H1 (cell line): ENCODE data around the gene ANXA4. TPM values are rescaled to one million over a fixed set of nuclear protein-coding genes. Genes with fewer than 3 reads are reported as not detected.

Source experiments
- CTCF ChIA-PET: fragments of 300-600 bp; sonication (Branson Sonifier 250); formaldehyde crosslinking; loops from one replicate; lab custom pipeline; 2021; ENCODE audit not compliant: partially characterized antibody; lab: Charles Lee
- POLR2A ChIA-PET: fragments of 300-600 bp; sonication (Branson Sonifier 250); formaldehyde crosslinking; loops from one replicate; lab custom pipeline; 2021; ENCODE audit warnings: inconsistent platforms; ENCODE audit not compliant: partially characterized antibody; lab: Charles Lee
- DNase-seq, 2 experiments: peaks; one replicate each; pipeline versions ENCODE4 v3.0.0 to v3.0.0-alpha.2; 2010 to 2022; ENCODE audit warnings: low spot score in 2 of 2, low read depth in 1 of 2, mixed read lengths in 1 of 2
- FAIRE-seq: peaks from 2 replicates; lab custom pipeline; 2011; peaks lifted over from hg19 to GRCh38; lab: Jason Lieb, UNC
- H2AFZ ChIP-seq: 2 replicates; pipeline ENCODE4 v1.8.1; 2012; ENCODE audit warnings: low read length, inconsistent platforms
- H2AK5ac ChIP-seq: 2 replicates; pipeline ENCODE4 v1.6.1; 2013; ENCODE audit warnings: low read depth, low read length
- H2BK120ac ChIP-seq: replicated peaks from 2 replicates; pipeline ENCODE3; 2013; ENCODE audit warnings: low read depth, low read length, inconsistent platforms
- H2BK12ac ChIP-seq: 2 replicates; pipeline ENCODE4 v1.6.1; 2013; ENCODE audit warnings: low read depth, low read length
- H2BK15ac ChIP-seq: 2 replicates; pipeline ENCODE4 v1.6.1; 2013; ENCODE audit warnings: low read length
- H2BK20ac ChIP-seq: 2 replicates; pipeline ENCODE4 v1.6.1; 2013; ENCODE audit warnings: low read length
- H2BK5ac ChIP-seq: 2 replicates; pipeline ENCODE4 v1.6.1; 2013; ENCODE audit warnings: low read depth, low read length
- H3K14ac ChIP-seq: 2 replicates; pipeline ENCODE4 v1.6.1; 2013; ENCODE audit warnings: inconsistent platforms; ENCODE audit not compliant: insufficient read length
- H3K18ac ChIP-seq: 2 replicates; pipeline ENCODE4 v1.6.1; 2013; ENCODE audit warnings: low read length; ENCODE audit errors: extremely low read depth
- H3K23ac ChIP-seq: 2 replicates; pipeline ENCODE4 v1.6.1; 2013; ENCODE audit warnings: inconsistent platforms; ENCODE audit not compliant: insufficient read length
- H3K23me2 ChIP-seq: 2 replicates; pipeline ENCODE4 v1.6.1; 2013; ENCODE audit warnings: low read depth, low read length
- H3K27ac ChIP-seq: 2 replicates; pipeline ENCODE4 v1.6.1; 2011; ENCODE audit warnings: low read depth, low read length, inconsistent platforms
- H3K27me3 ChIP-seq, 4 experiments: replicated peaks in 1 of 4; 1 replicate in 1 of 4; 2 replicates in 3 of 4; pipeline versions ENCODE4 v1.6.1 to v1.8.1; 2011 to 2013; ENCODE audit warnings: low read length in 3 of 4, mild to moderate bottlenecking in 3 of 4, inconsistent platforms in 2 of 4, mixed read lengths in 2 of 4, moderate library complexity in 1 of 4; ENCODE audit not compliant: control insufficient read depth in 3 of 4, insufficient read depth in 3 of 4; ENCODE audit errors: extremely low read depth in 1 of 4
- H3K36me3 ChIP-seq, 4 experiments: 2 replicates each; pipeline versions ENCODE4 v1.6.1 to v1.8.1; 2011 to 2013; ENCODE audit warnings: mild to moderate bottlenecking in 4 of 4, low read length in 3 of 4, moderate library complexity in 2 of 4, control low read depth in 1 of 4, inconsistent platforms in 1 of 4; ENCODE audit not compliant: insufficient read depth in 4 of 4, control insufficient read depth in 2 of 4
- H3K4ac ChIP-seq: replicated peaks from 2 replicates; pipeline ENCODE3; 2013; ENCODE audit warnings: low read length, low read depth, mixed read lengths, inconsistent platforms; ENCODE audit not compliant: insufficient read length
- H3K4me1 ChIP-seq, 4 experiments: replicated peaks in 1 of 4; 1 replicate in 1 of 4; 2 replicates in 3 of 4; pipeline versions ENCODE4 v1.6.1 to v1.8.1; 2011 to 2013; ENCODE audit warnings: low read length in 3 of 4, inconsistent platforms in 2 of 4, mixed read lengths in 1 of 4; ENCODE audit not compliant: insufficient read depth in 4 of 4, control insufficient read depth in 3 of 4
- H3K4me2 ChIP-seq, 2 experiments: 2 replicates each; pipeline versions ENCODE4 v1.6.1 to v1.8.1; 2011 to 2013; ENCODE audit warnings: low read depth in 2 of 2, low read length in 2 of 2, control low read depth in 1 of 2, inconsistent platforms in 1 of 2, mild to moderate bottlenecking in 1 of 2; ENCODE audit not compliant: insufficient read depth in 1 of 2
- H3K4me3 ChIP-seq, 4 experiments: fragments of 200-600, 300-600 bp in 1 of 4; sonication (generic), shearing (Covaris generic), sonication (Bioruptor Twin) in 1 of 4; 2 replicates each; pipeline versions ENCODE4 v1.5.1 to v1.8.1; 2011 to 2016; ENCODE audit warnings: low read length in 4 of 4, low read depth in 3 of 4, control low read depth in 2 of 4, inconsistent platforms in 2 of 4, mild to moderate bottlenecking in 2 of 4, mixed read lengths in 1 of 4, moderate library complexity in 1 of 4; ENCODE audit not compliant: insufficient read depth in 2 of 4; ENCODE audit errors: extremely low read depth in 1 of 4
- H3K56ac ChIP-seq: replicated peaks from 2 replicates; pipeline ENCODE3; 2013; ENCODE audit warnings: low read depth, mild to moderate bottlenecking, mixed read lengths, low read length, inconsistent platforms; ENCODE audit not compliant: insufficient read length
- H3K79me1 ChIP-seq: 2 replicates; pipeline ENCODE4 v1.6.1; 2013; ENCODE audit warnings: low read depth, low read length, control low read depth
- H3K79me2 ChIP-seq, 2 experiments: 2 replicates each; pipeline versions ENCODE4 v1.6.1 to v1.8.1; 2012 to 2013; ENCODE audit warnings: low read length in 2 of 2, mild to moderate bottlenecking in 2 of 2, inconsistent platforms in 1 of 2; ENCODE audit not compliant: insufficient read depth in 2 of 2, control insufficient read depth in 1 of 2
- H3K9ac ChIP-seq, 4 experiments: replicated peaks in 1 of 4; 1 replicate in 1 of 4; 2 replicates in 3 of 4; pipeline versions ENCODE4 v1.6.1 to v1.8.1; 2011 to 2013; ENCODE audit warnings: low read depth in 3 of 4, low read length in 3 of 4, control low read depth in 2 of 4, mild to moderate bottlenecking in 2 of 4, moderate library complexity in 2 of 4, inconsistent platforms in 1 of 4; ENCODE audit errors: extremely low read depth in 1 of 4
- H3K9me3 ChIP-seq, 2 experiments: 2 replicates each; pipeline versions ENCODE4 v1.6.1 to v1.8.1; 2012 to 2013; ENCODE audit warnings: mild to moderate bottlenecking in 2 of 2, moderate library complexity in 2 of 2, control low read depth in 1 of 2, inconsistent platforms in 1 of 2, low read depth in 1 of 2, low read length in 1 of 2, mixed read lengths in 1 of 2; ENCODE audit not compliant: insufficient read depth in 2 of 2
- H4K20me1 ChIP-seq, 2 experiments: replicated peaks in 1 of 2; 2 replicates each; pipeline versions ENCODE3 to v1.8.1; 2011 to 2013; ENCODE audit warnings: inconsistent platforms in 2 of 2, low read length in 2 of 2, mild to moderate bottlenecking in 1 of 2; ENCODE audit not compliant: insufficient read depth in 2 of 2, control insufficient read depth in 1 of 2
- H4K5ac ChIP-seq: 2 replicates; pipeline ENCODE4 v1.6.1; 2013; ENCODE audit warnings: low read length, low read depth, mixed read lengths, inconsistent platforms; ENCODE audit not compliant: insufficient read length
- H4K8ac ChIP-seq: 2 replicates; pipeline ENCODE4 v1.8.0; 2013; ENCODE audit warnings: mild to moderate bottlenecking, moderate library complexity, low read length, inconsistent platforms; ENCODE audit not compliant: insufficient read depth; ENCODE audit errors: extremely low read depth
- H4K91ac ChIP-seq: replicated peaks from 2 replicates; pipeline ENCODE3; 2013; ENCODE audit warnings: low read length, mixed read lengths, inconsistent platforms; ENCODE audit not compliant: insufficient read length
- CBX5 ChIP-seq: fragments of 300-800, 300-1000 bp; sonication (generic); IDR thresholded peaks from 2 replicates; pipeline ENCODE4 v1.7.1; 2016; ENCODE audit warnings: antibody characterized with exemption, low read length, low read depth
- CBX8 ChIP-seq: fragments of 300-800, 300-1000 bp; sonication (generic); IDR thresholded peaks from 2 replicates; pipeline ENCODE4 v1.7.1; 2016; ENCODE audit warnings: low read depth, low read length, borderline replicate concordance
- EP300 ChIP-seq, 2 experiments: IDR thresholded peaks; 1 replicate in 1 of 2; 2 replicates in 1 of 2; pipeline ENCODE4 v1.6.1; 2011 to 2012; ENCODE audit warnings: low read depth in 2 of 2, low read length in 2 of 2, mild to moderate bottlenecking in 2 of 2, borderline replicate concordance in 1 of 2, inconsistent platforms in 1 of 2, moderate library complexity in 1 of 2
- GTF2F1 ChIP-seq: IDR thresholded peaks from 2 replicates; pipeline ENCODE4 v1.6.1; 2012; ENCODE audit warnings: low read depth, low read length, improper control_type of control experiment, borderline replicate concordance
- KDM4A ChIP-seq: IDR thresholded peaks from one replicate; pipeline ENCODE4 v1.7.1; 2012; ENCODE audit warnings: low read depth, mild to moderate bottlenecking, moderate library complexity, low read length, inconsistent platforms; ENCODE audit not compliant: severe bottlenecking
- KDM5A ChIP-seq: fragments of 200-600 bp; IDR thresholded peaks from 2 replicates; pipeline ENCODE4 v1.7.1; 2012; ENCODE audit warnings: mild to moderate bottlenecking, low read length, inconsistent platforms, mixed read lengths
- PHF8 ChIP-seq: fragments of 200-600 bp; sonication (generic); conservative IDR thresholded peaks from 2 replicates; pipeline ENCODE4 v1.7.1; 2012; ENCODE audit warnings: low read depth, mild to moderate bottlenecking, inconsistent platforms, low read length, moderate library complexity
- POU5F1 ChIP-seq: IDR thresholded peaks from 2 replicates; pipeline ENCODE4 v1.6.1; 2011; ENCODE audit warnings: low read depth, mild to moderate bottlenecking, low read length, moderate library complexity
- RXRA ChIP-seq: IDR thresholded peaks from 2 replicates; pipeline ENCODE4 v1.6.1; 2011; ENCODE audit warnings: low read depth, mild to moderate bottlenecking, low read length, moderate library complexity; ENCODE audit not compliant: insufficient read depth
- SIN3A ChIP-seq, 2 experiments: IDR thresholded peaks in 1 of 2; conservative IDR thresholded peaks in 1 of 2; 2 replicates each; pipeline ENCODE4 v1.6.1; 2011 to 2012; ENCODE audit warnings: low read length in 2 of 2, improper control_type of control experiment in 1 of 2, low read depth in 1 of 2, mild to moderate bottlenecking in 1 of 2
- SP1 ChIP-seq: IDR thresholded peaks from 2 replicates; pipeline ENCODE4 v1.6.1; 2011; ENCODE audit warnings: low read depth, low read length
- TAF1 ChIP-seq: IDR thresholded peaks from 2 replicates; pipeline ENCODE4 v1.6.1; 2011; ENCODE audit warnings: mild to moderate bottlenecking, low read depth, low read length
- WGBS, 2 experiments: shearing (Covaris generic) in 1 of 2; methylation state at CpG; one replicate each; pipeline versions ENCODE4 v1.1.6 to v1.1.7; 2013 to 2015; ENCODE audit warnings: low lambda C conversion rate in 2 of 2, mixed read lengths in 2 of 2, inconsistent platforms in 1 of 2, low coverage in 1 of 2, missing lambda C conversion rate in 1 of 2; ENCODE audit not compliant: insufficient replicate concordance in 2 of 2, insufficient coverage in 1 of 2, insufficient read length in 1 of 2; ENCODE audit errors: extremely low coverage in 1 of 2, missing lambda C conversion rate in 1 of 2; 5-methylcytosine and 5-hydroxymethylcytosine counted together
- polyA plus RNA-seq, 7 experiments: library from polyadenylated mRNA; depleted of rRNA in 3 of 7; stranded (reverse) in 5 of 7; unstranded in 2 of 7; fragments of >200 nt in 5 of 7; fragments of 200-250 nt in 2 of 7; gene quantifications; 1 replicate in 5 of 7; 2 replicates in 1 of 7; 4 replicates in 1 of 7; pipeline versions ENCODE4 v1.2.1 to v1.2.3, GENCODE V29; 2011 to 2013; ENCODE audit warnings: missing spikeins in 2 of 7, mixed read lengths in 2 of 7
- total RNA-seq: library from RNA; stranded (reverse); fragmentation: NEBNext Ultra II Directional; extraction: Animal tissue kit (Norgen Biotek cat#: 25700); gene quantifications from 2 replicates; pipeline ENCODE4 v1.2.1, GENCODE V29; 2021
- TF ChIP-seq, protein P1 (sequence below): IDR thresholded peaks from 2 replicates; pipeline ENCODE4 v1.6.1; 2012; ENCODE audit warnings: inconsistent platforms

Gene ANXA4
- total and polyA plus RNA-seq, 2 of the 8 experiments (the other 6 are each of a cell fraction or from before 2014, with no cell fraction given) = 9.4 to 17.6 TPM

DNA sequence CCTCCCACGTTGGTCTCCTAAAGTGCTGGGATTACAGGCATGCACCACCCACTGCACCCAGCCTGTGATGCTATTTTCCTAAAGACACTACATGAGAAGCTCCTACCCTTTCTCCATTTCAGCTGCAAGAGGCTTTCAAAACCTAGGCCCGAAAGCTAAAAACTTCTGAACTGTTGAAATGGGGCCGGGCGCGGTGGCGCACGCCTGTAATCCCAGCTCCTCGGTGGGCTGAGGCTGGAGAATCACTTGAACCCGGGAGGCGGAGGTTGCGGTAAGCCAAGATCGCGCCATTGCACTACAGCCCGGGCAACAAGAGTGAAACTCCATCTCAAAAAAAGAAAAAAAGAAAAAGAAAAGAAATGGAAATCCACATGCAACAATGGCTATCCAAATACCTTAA lies 18.1 kb upstream of the ANXA4 start:
- WGBS, 2 experiments = 95% methylated on average over 14 of the region's 14 CpGs; no CpG with 5 or more reads in 1 of the 2 experiments
- no peaks in the 10 kb centered on the region for H3K9me3 ChIP-seq
- no peak overlapping the region for H3K4me2 ChIP-seq
- no peaks in the 10 kb centered on the region for H3K23me2 ChIP-seq
- H3K27ac ChIP-seq = no peak overlapping the region
- no peak overlapping the region for H3K14ac ChIP-seq
- H4K91ac ChIP-seq = no peak overlapping the region
- H4K8ac ChIP-seq = no peak overlapping the region
- DNase-seq (no peak), FAIRE-seq (no peak)
- no peak overlapping the region for H3K9ac ChIP-seq
- H3K4me1 ChIP-seq = peaks cover 0 to 2% (median under 1%) of the 10 kb centered on the region in 4 experiments; a peak in 4 of 7 replicates
- no peak overlapping the region for H2BK120ac ChIP-seq
- POLR2A ChIA-PET = interaction anchor here (0.6 to 1.6 kb wide), 4 partner anchors 94 to 401 kb away, joined by 3 to 7 read pairs (median 3); no protein-coding TSS in a partner anchor
- peak overlapping the region; percentile 9; the same call in 1 of the 2 replicates for H2BK20ac ChIP-seq
- H2BK15ac ChIP-seq = no peak overlapping the region
- no peaks in the 10 kb centered on the region for H3K36me3 ChIP-seq
- H2BK5ac ChIP-seq = no peak overlapping the region
- no peaks in the 10 kb centered on the region for H3K79me1 ChIP-seq
- H3K23ac ChIP-seq = no peak overlapping the region
- no peak overlapping the region for H3K18ac ChIP-seq
- H3K4me3 ChIP-seq = no peak overlapping the region
- CTCF ChIA-PET = interaction anchor here (0.6 to 5.8 kb wide), 25 partner anchors 9 to 185 kb away, joined by 3 to 319 read pairs (median 5); partner anchors contain the start of genes ANXA4 and SNRNP27
- no peak overlapping the region for H4K5ac ChIP-seq
- no peaks in the 10 kb centered on the region for H3K79me2 ChIP-seq
- H2AK5ac ChIP-seq = no peak overlapping the region
- no peak for TF ChIP-seq PHF8
- no peak for TF ChIP-seq SP1
- no peak for TF ChIP-seq EP300 (IDR thresholded peaks at IDR 0.05; ENCODE audit: borderline replicate concordance in 1 of 2, low read depth in 2 of 2, low read length in 2 of 2)
- TF ChIP-seq, protein P1, sequence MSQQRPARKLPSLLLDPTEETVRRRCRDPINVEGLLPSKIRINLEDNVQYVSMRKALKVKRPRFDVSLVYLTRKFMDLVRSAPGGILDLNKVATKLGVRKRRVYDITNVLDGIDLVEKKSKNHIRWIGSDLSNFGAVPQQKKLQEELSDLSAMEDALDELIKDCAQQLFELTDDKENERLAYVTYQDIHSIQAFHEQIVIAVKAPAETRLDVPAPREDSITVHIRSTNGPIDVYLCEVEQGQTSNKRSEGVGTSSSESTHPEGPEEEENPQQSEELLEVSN = no peak
- no peak for TF ChIP-seq SIN3A (conservative IDR thresholded peaks at IDR 0.05 in 1 of 2, IDR thresholded peaks at IDR 0.05 in 1 of 2; ENCODE audit: low read depth in 1 of 2, low read length in 2 of 2)
- no peak for TF ChIP-seq KDM4A
- TF ChIP-seq KDM5A = no peak
- no peak for TF ChIP-seq CBX8
- TF ChIP-seq CBX5 = no peak
- no peak for TF ChIP-seq RXRA
- no peak for TF ChIP-seq GTF2F1
- TF ChIP-seq POU5F1 = no peak
- TF ChIP-seq TAF1 = no peak
- no peak overlapping the region for H3K56ac ChIP-seq
- H2BK12ac ChIP-seq = no peak overlapping the region
- H2AFZ ChIP-seq = no peak overlapping the region; the same call in 1 of the 2 replicates
- H3K27me3 ChIP-seq = no peaks in the 10 kb centered on the region
- no peaks in the 10 kb centered on the region for H4K20me1 ChIP-seq
- H3K4ac ChIP-seq = no peak overlapping the region
